Neuronal stem cell (in vitro differentiated cells): ENCODE data around the gene WDR1. TPM values are rescaled to one million over a fixed set of nuclear protein-coding genes. Genes with fewer than 3 reads are reported as not detected.

ENCODE experiments used
- DNase-seq: peaks from one replicate; pipeline ENCODE4 v3.0.0-alpha.2; 2013; ENCODE audit warnings: low spot score
- H2AFZ ChIP-seq: one replicate; pipeline ENCODE4 v1.6.1; 2013; ENCODE audit warnings: mild to moderate bottlenecking, low read length, inconsistent platforms
- H2AK5ac ChIP-seq: 2 replicates; pipeline ENCODE4 v1.6.1; 2013; ENCODE audit warnings: low read depth, mild to moderate bottlenecking, inconsistent platforms, low read length, moderate library complexity, mixed read lengths
- H2BK120ac ChIP-seq: 2 replicates; pipeline ENCODE4 v1.6.1; 2013; ENCODE audit warnings: low read depth, mild to moderate bottlenecking, inconsistent platforms, low read length, moderate library complexity, mixed read lengths
- H2BK12ac ChIP-seq: one replicate; pipeline ENCODE4 v1.6.1; 2013; ENCODE audit warnings: low read length, inconsistent platforms
- H2BK15ac ChIP-seq: 2 replicates; pipeline ENCODE4 v1.6.1; 2013; ENCODE audit warnings: mild to moderate bottlenecking, low read length, inconsistent platforms, mixed read lengths
- H2BK5ac ChIP-seq: one replicate; pipeline ENCODE4 v1.6.1; 2013; ENCODE audit warnings: inconsistent platforms, mild to moderate bottlenecking, low read length, moderate library complexity
- H3K14ac ChIP-seq: one replicate; pipeline ENCODE4 v1.6.1; 2013; ENCODE audit warnings: low read length, inconsistent platforms
- H3K18ac ChIP-seq: 2 replicates; pipeline ENCODE4 v1.6.1; 2013; ENCODE audit warnings: low read length, inconsistent platforms
- H3K23ac ChIP-seq: 2 replicates; pipeline ENCODE4 v1.6.1; 2013; ENCODE audit warnings: low read depth, mild to moderate bottlenecking, mixed read lengths, low read length, inconsistent platforms; ENCODE audit not compliant: poor library complexity
- H3K27ac ChIP-seq: replicated peaks from 3 replicates; pipeline ENCODE4 v1.5.1; 2013; ENCODE audit warnings: low read length, inconsistent platforms
- H3K27me3 ChIP-seq, 3 experiments: 2 replicates each; pipeline ENCODE4 v1.6.1; 2013; ENCODE audit warnings: low read length in 3 of 3, mild to moderate bottlenecking in 2 of 3, inconsistent platforms in 1 of 3, low read depth in 1 of 3, mixed read lengths in 1 of 3, moderate library complexity in 1 of 3; ENCODE audit not compliant: control insufficient read depth in 3 of 3, insufficient read depth in 3 of 3
- H3K36me3 ChIP-seq, 2 donors: replicated peaks in 1 of 2; 2 replicates each; pipeline ENCODE4 v1.6.1; 2013; ENCODE audit warnings: low read length in 2 of 2; ENCODE audit not compliant: control insufficient read depth in 2 of 2, insufficient read depth in 2 of 2
- H3K4ac ChIP-seq: 2 replicates; pipeline ENCODE4 v1.6.1; 2013; ENCODE audit warnings: inconsistent platforms, mild to moderate bottlenecking, low read length, moderate library complexity
- H3K4me1 ChIP-seq, 2 donors: 1 replicate in 1 of 2; 2 replicates in 1 of 2; pipeline ENCODE4 v1.6.1; 2013; ENCODE audit warnings: low read length in 2 of 2, low read depth in 1 of 2; ENCODE audit not compliant: control insufficient read depth in 2 of 2, insufficient read depth in 1 of 2
- H3K4me2 ChIP-seq: one replicate; pipeline ENCODE4 v1.6.1; 2013; ENCODE audit warnings: mild to moderate bottlenecking, low read length, inconsistent platforms; ENCODE audit not compliant: insufficient read depth, poor library complexity, severe bottlenecking
- H3K4me3 ChIP-seq, 2 donors: 2 replicates each; pipeline ENCODE4 v1.5.1; 2013; ENCODE audit warnings: low read length in 2 of 2, mild to moderate bottlenecking in 2 of 2, inconsistent platforms in 1 of 2, moderate library complexity in 1 of 2
- H3K79me1 ChIP-seq: one replicate; pipeline ENCODE4 v1.6.1; 2013; ENCODE audit warnings: low read depth, mild to moderate bottlenecking, inconsistent platforms, low read length, moderate library complexity
- H3K9ac ChIP-seq: one replicate; pipeline ENCODE4 v1.6.1; 2013; ENCODE audit warnings: mild to moderate bottlenecking, low read depth, low read length, inconsistent platforms; ENCODE audit not compliant: poor library complexity
- H3K9me3 ChIP-seq, 2 donors: replicated peaks in 1 of 2; 2 replicates each; pipeline versions ENCODE3 to v1.6.1; 2013; ENCODE audit warnings: low read length in 2 of 2, mild to moderate bottlenecking in 2 of 2, inconsistent platforms in 1 of 2, low read depth in 1 of 2, mixed read lengths in 1 of 2, moderate library complexity in 1 of 2; ENCODE audit not compliant: control insufficient read depth in 2 of 2, insufficient read depth in 1 of 2
- H4K8ac ChIP-seq: one replicate; pipeline ENCODE4 v1.6.1; 2013; ENCODE audit warnings: low read depth, mild to moderate bottlenecking, inconsistent platforms, low read length, moderate library complexity
- H4K91ac ChIP-seq: one replicate; pipeline ENCODE4 v1.6.1; 2013; ENCODE audit warnings: low read length, low read depth, mild to moderate bottlenecking, inconsistent platforms; ENCODE audit not compliant: poor library complexity
- WGBS, 2 donors: extraction: QIAGEN DNeasy Blood & Tissue Kit; methylation state at CpG; one replicate each; pipeline ENCODE4 v1.1.7; 2013; ENCODE audit warnings: missing lambda C conversion rate in 2 of 2, mixed read lengths in 1 of 2; ENCODE audit not compliant: insufficient read length in 2 of 2, insufficient replicate concordance in 1 of 2; ENCODE audit errors: extremely low coverage in 2 of 2; 5-methylcytosine and 5-hydroxymethylcytosine counted together
- polyA plus RNA-seq, 2 experiments: library from polyadenylated mRNA; stranded (reverse); fragments of 200-250 nt; gene quantifications; one replicate each; pipeline ENCODE4 v1.2.3, GENCODE V29; 2013

Gene WDR1
- polyA plus RNA-seq (2013, experiment 1 of 2) = 78.8 TPM
- polyA plus RNA-seq (2013, experiment 2 of 2) = 78.7 TPM

GRCh38 chr4:10116569-10117358, at the start of gene WDR1:
WDR1 (minus strand) TSS chr4:10116799; CDS start chr4:10116666, 133 bp downstream.
- H4K8ac ChIP-seq = no peak within 1 kb of the TSS
- peak within 1 kb of the TSS; percentile 75 for H3K9ac ChIP-seq
- H2BK15ac ChIP-seq = no peak within 1 kb of the TSS
- peaks cover 28 to 42% of the 10 kb centered on the region in 2 donors for H3K36me3 ChIP-seq
- H3K9me3 ChIP-seq = no peaks in the 10 kb centered on the region
- H3K18ac ChIP-seq = peak within 1 kb of the TSS; percentile 89
- peaks cover 10 to 13% of the 10 kb centered on the region in 2 donors for H3K4me1 ChIP-seq
- H3K4ac ChIP-seq = no peak within 1 kb of the TSS
- peak within 1 kb of the TSS; percentile 73 for H3K27ac ChIP-seq
- H2AK5ac ChIP-seq = peak within 1 kb of the TSS; percentile 21
- peak within 1 kb of the TSS; percentile 63 to 93 for H3K4me3 ChIP-seq
- H3K14ac ChIP-seq = peak within 1 kb of the TSS; percentile 14
- H4K91ac ChIP-seq = no peak within 1 kb of the TSS
- H2BK12ac ChIP-seq = no peak within 1 kb of the TSS
- WGBS, 2 donors = no CpG with 5 or more reads among the region's 97 CpGs
- no peak within 1 kb of the TSS for H2BK5ac ChIP-seq
- no peaks in the 10 kb centered on the region for H3K27me3 ChIP-seq
- peak; percentile 93 for DNase-seq
- H2AFZ ChIP-seq = peak within 1 kb of the TSS; percentile 79
- H2BK120ac ChIP-seq = no peak within 1 kb of the TSS
- peak within 1 kb of the TSS; percentile 59 for H3K4me2 ChIP-seq
- H3K79me1 ChIP-seq = peaks cover 5% of the 10 kb centered on the region
- H3K23ac ChIP-seq = peak within 1 kb of the TSS; percentile 86

DNA sequence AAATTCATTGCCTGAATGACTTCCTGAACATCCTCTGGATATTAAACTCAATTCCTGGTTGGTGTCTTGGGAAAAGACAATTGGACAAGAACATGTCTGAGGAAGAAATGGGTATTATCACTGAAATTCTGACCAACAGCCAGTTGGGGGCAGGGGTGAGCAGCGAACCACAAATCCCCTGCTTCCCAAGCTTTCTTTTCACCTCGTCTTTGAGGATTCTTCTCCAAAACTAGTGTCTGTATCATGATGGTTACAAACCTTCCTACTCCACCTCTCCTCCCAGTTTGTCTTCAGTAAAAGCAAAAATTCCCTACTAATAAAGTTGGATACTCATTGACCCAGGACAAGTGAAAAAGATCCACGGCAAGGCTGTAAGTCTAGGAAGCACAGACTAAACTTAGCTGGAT, 48.3 kb upstream of the WDR1 start:
- peaks cover 0 to 2% of the 10 kb centered on the region in 2 donors for H3K4me1 ChIP-seq
- no peak overlapping the region for H3K9ac ChIP-seq
- H3K4me2 ChIP-seq = no peak overlapping the region
- no peak overlapping the region for H3K14ac ChIP-seq
- H3K27me3 ChIP-seq = peaks cover 0 to 21% (median 0%) of the 10 kb centered on the region in 3 experiments
- H3K23ac ChIP-seq = no peak overlapping the region
- no peaks in the 10 kb centered on the region for H3K79me1 ChIP-seq
- no peak overlapping the region for H3K27ac ChIP-seq
- no peak overlapping the region for H2BK12ac ChIP-seq
- H2BK120ac ChIP-seq = no peak overlapping the region
- no peaks in the 10 kb centered on the region for H3K36me3 ChIP-seq
- H2BK5ac ChIP-seq = no peak overlapping the region
- no peak overlapping the region for H2AK5ac ChIP-seq
- H2BK15ac ChIP-seq = no peak overlapping the region
- no peaks in the 10 kb centered on the region for H3K9me3 ChIP-seq
- H4K8ac ChIP-seq = no peak overlapping the region
- no peak overlapping the region for H3K18ac ChIP-seq
- WGBS, 2 donors = no CpG with 5 or more reads among the region's 3 CpGs
- no peak overlapping the region for H2AFZ ChIP-seq
- H3K4ac ChIP-seq = no peak overlapping the region
- no peak overlapping the region for H4K91ac ChIP-seq
- peak; percentile 36 for DNase-seq
- no peak overlapping the region for H3K4me3 ChIP-seq

GRCh38 chr4:10163296-10163695, 46.7 kb upstream of the WDR1 start:
- Histone ChIP-seq H3K9me3 (no peaks in the 10 kb centered on the region), H2AK5ac (no peak overlapping the region), H3K23ac (no peak overlapping the region), H4K8ac (no peak overlapping the region), H3K79me1 (no peaks in the 10 kb centered on the region), H3K4me3 (no peak overlapping the region), H2BK12ac (no peak overlapping the region), H2BK5ac (no peak overlapping the region), H3K36me3 (no peaks in the 10 kb centered on the region), H3K27ac (no peak overlapping the region), H3K27me3 (peaks cover 0 to 18% (median 0%) of the 10 kb centered on the region in 3 experiments), H3K4me1 (peaks cover 0 to under 1% of the 10 kb centered on the region in 2 donors), H3K9ac (no peak overlapping the region), H3K4me2 (no peak overlapping the region), H2BK120ac (no peak overlapping the region), H4K91ac (no peak overlapping the region), H2BK15ac (no peak overlapping the region), H3K18ac (no peak overlapping the region), H3K4ac (no peak overlapping the region), H2AFZ (no peak overlapping the region), H3K14ac (no peak overlapping the region)
- DNase-seq = no peak
- no CpG with 5 or more reads among the region's 1 CpG for WGBS, 2 donors

DNA sequence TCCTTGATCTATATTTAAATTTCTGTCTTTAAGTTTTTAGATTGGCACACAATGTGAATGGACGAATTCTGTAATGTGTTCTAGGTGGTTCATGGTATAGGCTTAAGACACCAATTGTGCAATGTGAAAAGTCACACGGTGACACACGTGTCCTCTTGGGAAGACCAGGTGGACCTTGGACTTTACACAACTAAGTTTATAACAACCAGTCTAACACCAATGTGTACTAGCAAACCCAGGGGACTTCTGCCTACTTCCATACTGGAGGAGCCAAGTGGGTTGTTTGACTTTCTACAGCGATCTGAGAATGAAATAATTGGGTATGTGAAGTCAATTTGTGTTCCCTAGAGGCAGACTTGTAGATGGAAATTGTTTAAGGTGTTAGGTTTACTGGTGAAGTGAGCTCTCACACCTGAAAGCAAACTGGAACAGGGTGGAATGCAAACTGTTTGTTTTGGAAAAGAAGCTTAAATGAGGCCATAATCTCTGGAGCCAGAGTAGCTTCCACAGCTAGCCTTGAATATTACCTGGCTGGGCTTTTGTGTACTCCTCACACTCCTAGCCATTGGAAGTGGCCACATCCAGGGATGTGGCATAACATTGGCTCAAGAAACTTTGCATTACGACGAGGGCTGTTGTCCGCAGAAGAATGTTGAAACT, 45.9 kb upstream of the WDR1 start:
- H3K79me1 ChIP-seq = no peaks in the 10 kb centered on the region
- no peak overlapping the region for H4K8ac ChIP-seq
- no CpG with 5 or more reads among the region's 7 CpGs for WGBS, 2 donors
- no peak overlapping the region for H3K4me2 ChIP-seq
- H4K91ac ChIP-seq = no peak overlapping the region
- H2AFZ ChIP-seq = no peak overlapping the region
- no peaks in the 10 kb centered on the region for H3K36me3 ChIP-seq
- no peaks in the 10 kb centered on the region for H3K9me3 ChIP-seq
- no peak overlapping the region for H3K23ac ChIP-seq
- peaks cover 0 to 10% (median 0%) of the 10 kb centered on the region in 3 experiments for H3K27me3 ChIP-seq
- H2BK5ac ChIP-seq = no peak overlapping the region
- H2BK15ac ChIP-seq = no peak overlapping the region
- no peak overlapping the region for H3K14ac ChIP-seq
- no peak overlapping the region for H3K4ac ChIP-seq
- no peak overlapping the region for H3K4me3 ChIP-seq
- DNase-seq = no peak
- H3K9ac ChIP-seq = no peak overlapping the region
- H2AK5ac ChIP-seq = no peak overlapping the region
- H3K4me1 ChIP-seq = peaks cover 0 to 2% of the 10 kb centered on the region in 2 donors
- no peak overlapping the region for H3K27ac ChIP-seq
- no peak overlapping the region for H3K18ac ChIP-seq
- no peak overlapping the region for H2BK12ac ChIP-seq
- H2BK120ac ChIP-seq = no peak overlapping the region
